ENCODE results near the gene FRMD1. TPM values are rescaled to one million over a fixed set of nuclear protein-coding genes. Genes with fewer than 3 reads are reported as not detected.

Gene FRMD1
- total RNA-seq (2021; ENCODE audit: unreplicated experiment) (not detected), Bru-seq, nascent RNA (not detected), BruChase-seq, experiment 1, labeled RNA remaining after a 6-hour chase (percentile 4 among the genes with signal in this experiment), BruChase-seq, experiment 2, labeled RNA remaining after a 2-hour chase (percentile 2 among the genes with signal in this experiment)
- polyA plus RNA-seq (2012) = not detected in 2 replicates
- long read RNA-seq = 0 reads

GRCh38 chr6:168078943-168079405, at the start of gene FRMD1:
Gene FRMD1 (minus strand): TSS chr6:168079212. CDS start chr6:168079094, 118 bp downstream.
- Histone ChIP-seq H3K79me2 (ENCODE audit: insufficient read depth, low read length) (no peaks in the 10 kb centered on the region), H4K20me1 (ENCODE audit: insufficient read depth) (no peaks in the 10 kb centered on the region), H3K27ac (ENCODE audit: low read depth, low read length) (no peak within 1 kb of the TSS), H3K27me3 (ENCODE audit: insufficient read depth, low read length) (peaks cover 5% of the 10 kb centered on the region; the same call in 1 of the 2 replicates), H3K9me2 (ENCODE audit: insufficient read depth) (no peaks in the 10 kb centered on the region), H3K4me2 (ENCODE audit: low read length) (no peak within 1 kb of the TSS), H3K9ac (ENCODE audit: low read length) (no peak within 1 kb of the TSS), H3K4me3 (replicated peaks in 1 of 2; ENCODE audit: low read depth in 1 of 2, low read length in 2 of 2) (no peak within 1 kb of the TSS), H3K9me3 (ENCODE audit: control insufficient read depth in 1 of 2, insufficient read depth in 1 of 2, low read depth in 1 of 2, low read length in 2 of 2) (no peaks in the 10 kb centered on the region), H3K36me3 (ENCODE audit: control insufficient read depth in 1 of 2, insufficient read depth in 2 of 2, low read length in 2 of 2) (no peaks in the 10 kb centered on the region), H2AFZ (ENCODE audit: low read depth, low read length, poor library complexity, severe bottlenecking) (no peak within 1 kb of the TSS), H3K4me1 (ENCODE audit: control insufficient read depth in 1 of 2, insufficient read depth in 2 of 2, low read length in 2 of 2) (peaks cover 0 to 4% of the 10 kb centered on the region in 2 experiments; a peak in 1 of 4 replicates)
- TF ChIP-seq FOSL1 (IDR thresholded peaks at IDR 0.05; ENCODE audit: low read depth) (no peak), ZFX (IDR thresholded peaks at IDR 0.05) (no peak), SIN3A (IDR thresholded peaks at IDR 0.05; ENCODE audit: low read depth) (no peak), ATF3 (IDR thresholded peaks at IDR 0.05) (no peak), MAX (IDR thresholded peaks at IDR 0.05) (no peak), EZH2 (IDR thresholded peaks at IDR 0.05) (no peak), JUND (IDR thresholded peaks at IDR 0.05) (no peak), SP1 (IDR thresholded peaks at IDR 0.05; ENCODE audit: low read depth) (no peak), CBX3 (IDR thresholded peaks at IDR 0.05; ENCODE audit: low read depth) (no peak), EGR1 (IDR thresholded peaks at IDR 0.05; ENCODE audit: low read depth) (no peak), CEBPB (IDR thresholded peaks at IDR 0.05; ENCODE audit: low read depth) (no peak), POLR2A (IDR thresholded peaks at IDR 0.05; ENCODE audit: borderline replicate concordance, extremely low read depth, insufficient read depth, insufficient read length) (no peak), CTCF (IDR thresholded peaks at IDR 0.05 in 2 of 3, conservative IDR thresholded peaks at IDR 0.05 in 1 of 3; ENCODE audit: borderline replicate concordance in 1 of 3, insufficient read depth in 1 of 3, low read depth in 2 of 3, low read length in 2 of 3) (no peak), ELF1 (IDR thresholded peaks at IDR 0.05; ENCODE audit: borderline replicate concordance, low read depth) (no peak), RAD21 (IDR thresholded peaks at IDR 0.05; ENCODE audit: low read depth) (no peak), POLR2AphosphoS5 (IDR thresholded peaks at IDR 0.05; ENCODE audit: low read depth, low read length) (no peak), EZH2phosphoT487 (IDR thresholded peaks at IDR 0.05; ENCODE audit: borderline replicate concordance) (no peak), YY1 (IDR thresholded peaks at IDR 0.05; ENCODE audit: extremely low read depth, insufficient replicate concordance, low read depth, low read length) (no peak), TCF7L2 (IDR thresholded peaks at IDR 0.05; ENCODE audit: borderline replicate concordance, extremely low read depth, insufficient read depth, insufficient read length) (no peak), ZBTB33 (IDR thresholded peaks at IDR 0.05; ENCODE audit: extremely low read depth, insufficient replicate concordance, low read length) (no peak)
- ChIA-PET RAD21 (ENCODE audit: low non-redundant PET in 1 of 2, low total read pairs in 2 of 2, uncharacterized antibody in 2 of 2, unreplicated experiment in 2 of 2) (no interaction called here), CTCF (no interaction called here), POLR2A (no interaction called here)
- DNase-seq (ENCODE audit: low read depth, low spot score) = no peak
- intact Hi-C loops (cut with micrococcal nuclease) = no loop called here
- no TSS peak for BruUV-seq (replicated peaks)
- no peak for ATAC-seq

Data from HCT116 (cell line).